ENCODE measurements around the gene ELOVL1.

GRCh38 chr1:43405219-43405875, 37.5 kb upstream of the ELOVL1 start:
- TF ChIP-seq CTCF (conservative IDR thresholded peaks at IDR 0.05) (no peak), ZFX (IDR thresholded peaks at IDR 0.05) (no peak)

All from C4-2B (cell line).